ENCODE results near the gene ADGRF3.

DNA sequence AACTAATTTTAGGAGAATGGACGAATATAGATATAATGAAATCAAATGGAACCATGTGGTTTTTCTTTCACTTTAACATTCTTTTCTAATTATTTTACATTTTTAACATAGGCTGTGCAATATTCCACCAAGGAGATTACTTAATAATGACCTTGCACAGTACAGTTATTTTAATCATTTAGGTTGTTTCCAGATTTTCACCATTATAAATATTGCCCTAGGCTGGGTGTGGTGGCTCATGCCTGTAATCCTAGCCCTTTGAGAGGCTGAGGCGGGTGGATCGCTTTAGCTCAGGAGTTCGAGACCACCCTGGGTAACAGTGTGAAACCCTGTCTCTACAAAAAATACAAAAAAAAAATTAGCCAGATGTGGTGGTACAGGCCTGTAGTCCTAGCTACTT is 40.6 kb upstream of the ADGRF3 start:
- TF ChIP-seq, protein P1, sequence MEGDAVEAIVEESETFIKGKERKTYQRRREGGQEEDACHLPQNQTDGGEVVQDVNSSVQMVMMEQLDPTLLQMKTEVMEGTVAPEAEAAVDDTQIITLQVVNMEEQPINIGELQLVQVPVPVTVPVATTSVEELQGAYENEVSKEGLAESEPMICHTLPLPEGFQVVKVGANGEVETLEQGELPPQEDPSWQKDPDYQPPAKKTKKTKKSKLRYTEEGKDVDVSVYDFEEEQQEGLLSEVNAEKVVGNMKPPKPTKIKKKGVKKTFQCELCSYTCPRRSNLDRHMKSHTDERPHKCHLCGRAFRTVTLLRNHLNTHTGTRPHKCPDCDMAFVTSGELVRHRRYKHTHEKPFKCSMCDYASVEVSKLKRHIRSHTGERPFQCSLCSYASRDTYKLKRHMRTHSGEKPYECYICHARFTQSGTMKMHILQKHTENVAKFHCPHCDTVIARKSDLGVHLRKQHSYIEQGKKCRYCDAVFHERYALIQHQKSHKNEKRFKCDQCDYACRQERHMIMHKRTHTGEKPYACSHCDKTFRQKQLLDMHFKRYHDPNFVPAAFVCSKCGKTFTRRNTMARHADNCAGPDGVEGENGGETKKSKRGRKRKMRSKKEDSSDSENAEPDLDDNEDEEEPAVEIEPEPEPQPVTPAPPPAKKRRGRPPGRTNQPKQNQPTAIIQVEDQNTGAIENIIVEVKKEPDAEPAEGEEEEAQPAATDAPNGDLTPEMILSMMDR (IDR thresholded peaks at IDR 0.05), result no peak
- TF ChIP-seq POLR2A (IDR thresholded peaks at IDR 0.05), result no peak

Measured in Peyer's patch (tissue), 4 donors.